ENCODE results near the gene GDA. TPM values are rescaled to one million over a fixed set of nuclear protein-coding genes. Genes with fewer than 3 reads are reported as not detected.
A peak's percentile ranks its signal among the peaks of the same experiment; 100 is the strongest.

Gene GDA
- total RNA-seq, 1 experiment from 2014 or later, result 49.4 TPM

GRCh38 chr9:72155301-72155700, 6.1 kb downstream of the GDA start:
- Histone ChIP-seq H2AFZ (ENCODE audit: low read depth, low read length, poor library complexity, severe bottlenecking) (no peak overlapping the region), H3K79me2 (ENCODE audit: insufficient read depth, low read length) (peaks cover 85% of the 10 kb centered on the region), H3K9me2 (ENCODE audit: insufficient read depth) (no peaks in the 10 kb centered on the region), H3K27me3 (ENCODE audit: insufficient read depth, low read length) (no peaks in the 10 kb centered on the region), H3K27ac (ENCODE audit: low read depth, low read length) (peak overlapping the region; percentile 64; the same call in 1 of the 2 replicates), H3K4me2 (ENCODE audit: low read length) (peak overlapping the region; percentile 73), H4K20me1 (ENCODE audit: insufficient read depth) (peaks cover 11% of the 10 kb centered on the region; the same call in 1 of the 2 replicates), H3K4me3 (replicated peaks in 1 of 2; ENCODE audit: low read depth in 1 of 2, low read length in 2 of 2) (no peak overlapping the region), H3K9me3 (ENCODE audit: control insufficient read depth in 1 of 2, insufficient read depth in 1 of 2, low read depth in 1 of 2, low read length in 2 of 2) (no peaks in the 10 kb centered on the region), H3K4me1 (ENCODE audit: control insufficient read depth in 1 of 2, insufficient read depth in 2 of 2, low read length in 2 of 2) (peaks cover 29 to 51% of the 10 kb centered on the region in 2 experiments), H3K36me3 (ENCODE audit: control insufficient read depth in 1 of 2, insufficient read depth in 2 of 2, low read length in 2 of 2) (peaks cover 0 to 21% of the 10 kb centered on the region in 2 experiments; a peak in 1 of 4 replicates), H3K9ac (ENCODE audit: low read length) (no peak overlapping the region)
- intact Hi-C loops (cut with micrococcal nuclease), result no loop called here
- ChIA-PET RAD21 (ENCODE audit: low non-redundant PET in 1 of 2, low total read pairs in 2 of 2, uncharacterized antibody in 2 of 2, unreplicated experiment in 2 of 2) (interaction anchor here in 1 of 2 experiments (1.3 kb wide), 1 partner anchor 48 kb away, joined by 5 read pairs; no protein-coding TSS in a partner anchor), POLR2A (no interaction called here), CTCF (interaction anchor here (1.0 to 1.3 kb wide), 2 partner anchors 116 kb away, joined by 3 to 5 read pairs; no protein-coding TSS in a partner anchor)
- no peak for DNase-seq (ENCODE audit: low read depth, low spot score)
- ATAC-seq, result no peak
- TF ChIP-seq, protein P1, sequence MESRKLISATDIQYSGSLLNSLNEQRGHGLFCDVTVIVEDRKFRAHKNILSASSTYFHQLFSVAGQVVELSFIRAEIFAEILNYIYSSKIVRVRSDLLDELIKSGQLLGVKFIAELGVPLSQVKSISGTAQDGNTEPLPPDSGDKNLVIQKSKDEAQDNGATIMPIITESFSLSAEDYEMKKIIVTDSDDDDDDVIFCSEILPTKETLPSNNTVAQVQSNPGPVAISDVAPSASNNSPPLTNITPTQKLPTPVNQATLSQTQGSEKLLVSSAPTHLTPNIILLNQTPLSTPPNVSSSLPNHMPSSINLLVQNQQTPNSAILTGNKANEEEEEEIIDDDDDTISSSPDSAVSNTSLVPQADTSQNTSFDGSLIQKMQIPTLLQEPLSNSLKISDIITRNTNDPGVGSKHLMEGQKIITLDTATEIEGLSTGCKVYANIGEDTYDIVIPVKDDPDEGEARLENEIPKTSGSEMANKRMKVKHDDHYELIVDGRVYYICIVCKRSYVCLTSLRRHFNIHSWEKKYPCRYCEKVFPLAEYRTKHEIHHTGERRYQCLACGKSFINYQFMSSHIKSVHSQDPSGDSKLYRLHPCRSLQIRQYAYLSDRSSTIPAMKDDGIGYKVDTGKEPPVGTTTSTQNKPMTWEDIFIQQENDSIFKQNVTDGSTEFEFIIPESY (IDR thresholded peaks at IDR 0.05; ENCODE audit: extremely low read depth, insufficient replicate concordance, low read length), result no peak
- TF ChIP-seq TCF7L2 (IDR thresholded peaks at IDR 0.05; ENCODE audit: borderline replicate concordance, extremely low read depth, insufficient read depth, insufficient read length) (no peak), EGR1 (IDR thresholded peaks at IDR 0.05; ENCODE audit: low read depth) (no peak), SRF (IDR thresholded peaks at IDR 0.05; ENCODE audit: low read depth) (no peak), EZH2 (IDR thresholded peaks at IDR 0.05) (no peak)
- BruUV-seq (replicated peaks), result no TSS peak

DNA sequence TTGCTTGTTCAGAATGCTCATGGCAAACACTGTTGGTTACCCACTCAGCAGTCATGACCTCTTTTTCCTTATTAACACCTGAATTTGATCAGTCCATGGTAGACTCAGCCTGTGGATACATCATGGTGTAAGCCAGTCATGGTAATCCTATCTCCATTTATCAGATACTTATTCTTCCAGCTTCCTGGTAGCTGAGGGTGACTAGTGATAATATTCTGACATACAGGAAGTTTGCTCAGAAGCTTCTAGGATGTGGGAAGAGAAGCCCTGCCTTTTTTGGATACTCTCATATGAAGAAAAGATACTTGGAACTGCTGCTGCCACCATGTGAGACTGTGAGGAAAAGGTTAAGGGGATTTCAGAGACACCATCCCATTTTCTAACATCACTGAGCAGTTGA, 7.3 kb downstream of the GDA start:
- H3K9me3 ChIP-seq (ENCODE audit: control insufficient read depth in 1 of 2, insufficient read depth in 1 of 2, low read depth in 1 of 2, low read length in 2 of 2), result no peaks in the 10 kb centered on the region
- CTCF ChIA-PET, result no interaction called here
- H3K36me3 ChIP-seq (ENCODE audit: control insufficient read depth in 1 of 2, insufficient read depth in 2 of 2, low read length in 2 of 2), result peaks cover 0 to 31% of the 10 kb centered on the region in 2 experiments; a peak in 2 of 4 replicates
- no peak overlapping the region for H3K27ac ChIP-seq (ENCODE audit: low read depth, low read length)
- H3K9ac ChIP-seq (ENCODE audit: low read length), result no peak overlapping the region
- TF ChIP-seq RAD21 (IDR thresholded peaks at IDR 0.05; ENCODE audit: low read depth) (0 out of 2 replicates have a peak, but pooled peaks have one; percentile 5), EGR1 (IDR thresholded peaks at IDR 0.05; ENCODE audit: low read depth) (no peak), FOSL1 (IDR thresholded peaks at IDR 0.05; ENCODE audit: low read depth) (no peak), EZH2phosphoT487 (IDR thresholded peaks at IDR 0.05; ENCODE audit: borderline replicate concordance) (no peak), SRF (IDR thresholded peaks at IDR 0.05; ENCODE audit: low read depth) (0 out of 2 replicates have a peak, but pooled peaks have one; percentile 21)
- H3K4me1 ChIP-seq (ENCODE audit: control insufficient read depth in 1 of 2, insufficient read depth in 2 of 2, low read length in 2 of 2), result peaks cover 23 to 38% of the 10 kb centered on the region in 2 experiments
- intact Hi-C loops (cut with micrococcal nuclease), result no loop called here
- ATAC-seq, result no peak
- POLR2A ChIA-PET, result interaction anchor here (1.3 kb wide), 1 partner anchor 11 kb away, joined by 4 read pairs; no protein-coding TSS in a partner anchor
- H3K27me3 ChIP-seq (ENCODE audit: insufficient read depth, low read length), result no peaks in the 10 kb centered on the region
- peaks cover 11% of the 10 kb centered on the region; the same call in 1 of the 2 replicates for H4K20me1 ChIP-seq (ENCODE audit: insufficient read depth)
- no peak overlapping the region for H3K4me3 ChIP-seq (replicated peaks in 1 of 2; ENCODE audit: low read depth in 1 of 2, low read length in 2 of 2)
- H2AFZ ChIP-seq (ENCODE audit: low read depth, low read length, poor library complexity, severe bottlenecking), result no peak overlapping the region
- RAD21 ChIA-PET (ENCODE audit: low non-redundant PET in 1 of 2, low total read pairs in 2 of 2, uncharacterized antibody in 2 of 2, unreplicated experiment in 2 of 2), result no interaction called here
- DNase-seq (ENCODE audit: low read depth, low spot score), result no peak
- no peaks in the 10 kb centered on the region for H3K9me2 ChIP-seq (ENCODE audit: insufficient read depth)
- peaks cover 83% of the 10 kb centered on the region for H3K79me2 ChIP-seq (ENCODE audit: insufficient read depth, low read length)
- H3K4me2 ChIP-seq (ENCODE audit: low read length), result 0 out of 2 replicates have a peak overlapping the region, but pooled peaks have one; percentile 1
- no TSS peak for BruUV-seq (replicated peaks)
